Naive B cell (primary cell): ENCODE data around the gene RASGRP1. TPM values are rescaled to one million over a fixed set of nuclear protein-coding genes. Genes with fewer than 3 reads are reported as not detected.

Source experiments
- ATAC-seq, 2 donors: fragments of 150-1000 bp; cut with Tn5 transposase; 2 replicates each; pipeline ENCODE4 v1.10.0; 2021; ENCODE audit warnings: low read depth in 2 of 2, mild to moderate bottlenecking in 2 of 2, moderate library complexity in 2 of 2
- DNase-seq: peaks from one replicate; pipeline ENCODE4 v3.0.0; 2022
- H3K27ac Mint-ChIP-seq, 6 donors: one replicate each; pipeline ENCODE4 v1.8.0; 2020 to 2022; ENCODE audit warnings: mild to moderate bottlenecking in 6 of 6, mixed read lengths in 6 of 6, moderate library complexity in 5 of 6, inconsistent platforms in 2 of 6
- H3K27me3 Mint-ChIP-seq, 3 donors: one replicate each; pipeline ENCODE4 v1.8.0; 2021 to 2022; ENCODE audit warnings: mixed read lengths in 3 of 3, mild to moderate bottlenecking in 1 of 3
- H3K36me3 Mint-ChIP-seq, 2 donors: one replicate each; pipeline ENCODE4 v1.8.0; 2020 to 2022; ENCODE audit warnings: mixed read lengths in 2 of 2, inconsistent platforms in 1 of 2, mild to moderate bottlenecking in 1 of 2
- H3K4me1 Mint-ChIP-seq, 3 donors: one replicate each; pipeline ENCODE4 v1.8.0; 2020 to 2022; ENCODE audit warnings: mixed read lengths in 3 of 3, inconsistent platforms in 1 of 3, mild to moderate bottlenecking in 1 of 3, moderate library complexity in 1 of 3
- H3K4me3 Mint-ChIP-seq, 8 donors: one replicate each; pipeline ENCODE4 v1.8.0; 2020 to 2022; ENCODE audit warnings: mild to moderate bottlenecking in 8 of 8, mixed read lengths in 8 of 8, moderate library complexity in 8 of 8, inconsistent platforms in 2 of 8
- H3K9me3 Mint-ChIP-seq, 7 donors: one replicate each; pipeline ENCODE4 v1.8.0; 2020 to 2022; ENCODE audit warnings: mixed read lengths in 7 of 7, mild to moderate bottlenecking in 5 of 7, inconsistent platforms in 2 of 7, moderate library complexity in 1 of 7
- polyA plus RNA-seq, 6 donors: library from polyadenylated mRNA; unstranded; fragments of 300-500 nt; fragmentation: Illumina TruSeq; gene quantifications; one replicate each; pipeline ENCODE4 v1.2.3, GENCODE V29; 2021; ENCODE audit warnings: low read depth in 6 of 6

The RASGRP1 gene
- polyA plus RNA-seq, 6 donors from 2014 or later, result 2.9 to 23.4 (median 10.2) TPM

- Mint-ChIP-seq H3K9me3 (no peaks in the 10 kb centered on the region), H3K27me3 (no peaks in the 10 kb centered on the region), H3K4me1 (peaks cover 0 to 14% (median 12%) of the 10 kb centered on the region in 3 donors), H3K4me3 (no peak overlapping the region), H3K36me3 (peaks cover 9 to 20% of the 10 kb centered on the region in 2 donors), H3K27ac (no peak overlapping the region)
- ATAC-seq (no peak), DNase-seq (no peak)
Measured at GRCh38 chr15:38475361-38475760, 89.3 kb downstream of the RASGRP1 start.

GRCh38 chr15:38474155-38474757, 90.4 kb downstream of the RASGRP1 start:
- Mint-ChIP-seq H3K4me3 (no peak overlapping the region), H3K27me3 (no peaks in the 10 kb centered on the region), H3K27ac (peak overlapping the region in 1 of 6 donors; percentile 60), H3K9me3 (no peaks in the 10 kb centered on the region), H3K4me1 (peaks cover 0 to 4% (median 3%) of the 10 kb centered on the region in 3 donors), H3K36me3 (peaks cover 9 to 20% of the 10 kb centered on the region in 2 donors)
- DNase-seq (peak; percentile 49), ATAC-seq (peak; percentile 93 to 94)

- no peaks in the 10 kb centered on the region for H3K9me3 Mint-ChIP-seq
- peaks cover 9 to 20% of the 10 kb centered on the region in 2 donors for H3K36me3 Mint-ChIP-seq
- no peak for DNase-seq
- ATAC-seq, result no peak
- H3K27me3 Mint-ChIP-seq, result no peaks in the 10 kb centered on the region
- H3K4me1 Mint-ChIP-seq, result peaks cover 0 to 3% (median 0%) of the 10 kb centered on the region in 3 donors
- no peak overlapping the region for H3K4me3 Mint-ChIP-seq
- H3K27ac Mint-ChIP-seq, result no peak overlapping the region
Measured at GRCh38 chr15:38471974-38472373, 92.6 kb downstream of the RASGRP1 start.

GRCh38 chr15:38470816-38471215, 93.8 kb downstream of the RASGRP1 start:
- no peaks in the 10 kb centered on the region for H3K9me3 Mint-ChIP-seq
- DNase-seq, result no peak
- H3K27ac Mint-ChIP-seq, result peak overlapping the region in 1 of 6 donors; percentile 70
- H3K27me3 Mint-ChIP-seq, result no peaks in the 10 kb centered on the region
- H3K4me3 Mint-ChIP-seq, result no peak overlapping the region
- H3K4me1 Mint-ChIP-seq, result peaks cover 0 to 3% (median 0%) of the 10 kb centered on the region in 3 donors
- peaks cover 5 to 16% of the 10 kb centered on the region in 2 donors for H3K36me3 Mint-ChIP-seq
- ATAC-seq, result no peak

GRCh38 chr15:38464675-38465074, 99.9 kb downstream of the RASGRP1 start:
- no peaks in the 10 kb centered on the region for H3K9me3 Mint-ChIP-seq
- DNase-seq, result no peak
- ATAC-seq, result no peak

GRCh38 chr15:38463893-38464292, 100.7 kb downstream of the RASGRP1 start:
- H3K9me3 Mint-ChIP-seq, result no peaks in the 10 kb centered on the region
- no peak overlapping the region for H3K27ac Mint-ChIP-seq
- no peaks in the 10 kb centered on the region for H3K36me3 Mint-ChIP-seq
- H3K4me1 Mint-ChIP-seq, result peaks cover 16 to 27% (median 23%) of the 10 kb centered on the region in 3 donors
- no peak overlapping the region for H3K4me3 Mint-ChIP-seq
- H3K27me3 Mint-ChIP-seq, result no peaks in the 10 kb centered on the region
- ATAC-seq (no peak), DNase-seq (no peak)

More at GRCh38 chr15:38464675-38465074, 99.9 kb downstream of the RASGRP1 start:
- H3K4me3 Mint-ChIP-seq, result no peak overlapping the region
- H3K27me3 Mint-ChIP-seq, result no peaks in the 10 kb centered on the region
- no peak overlapping the region for H3K27ac Mint-ChIP-seq
- no peaks in the 10 kb centered on the region for H3K36me3 Mint-ChIP-seq
- H3K4me1 Mint-ChIP-seq, result peaks cover 9 to 22% (median 18%) of the 10 kb centered on the region in 3 donors

GRCh38 chr15:38461066-38461833, 103.4 kb downstream of the RASGRP1 start:
- no peaks in the 10 kb centered on the region for H3K27me3 Mint-ChIP-seq
- H3K4me1 Mint-ChIP-seq, result peaks cover 28 to 37% (median 34%) of the 10 kb centered on the region in 3 donors
- H3K4me3 Mint-ChIP-seq, result no peak overlapping the region
- DNase-seq, result no peak
- H3K27ac Mint-ChIP-seq, result no peak overlapping the region
- ATAC-seq, result peak; percentile 37 to 61
- H3K36me3 Mint-ChIP-seq, result no peaks in the 10 kb centered on the region
- H3K9me3 Mint-ChIP-seq, result no peaks in the 10 kb centered on the region

- Mint-ChIP-seq H3K27ac (no peak overlapping the region), H3K4me1 (peaks cover 33 to 41% (median 39%) of the 10 kb centered on the region in 3 donors)
Measured at GRCh38 chr15:38460543-38460942, 104.1 kb downstream of the RASGRP1 start.

GRCh38 chr15:38459480-38459879, 105.1 kb downstream of the RASGRP1 start:
- H3K27me3 Mint-ChIP-seq, result no peaks in the 10 kb centered on the region
- DNase-seq, result no peak
- H3K36me3 Mint-ChIP-seq, result no peaks in the 10 kb centered on the region
- peaks cover 44 to 50% (median 48%) of the 10 kb centered on the region in 3 donors for H3K4me1 Mint-ChIP-seq
- H3K27ac Mint-ChIP-seq, result peak overlapping the region in 2 of 6 donors; percentile 69 to 80
- no peaks in the 10 kb centered on the region for H3K9me3 Mint-ChIP-seq
- no peak for ATAC-seq
- peak overlapping the region in 1 of 8 donors; percentile 27 for H3K4me3 Mint-ChIP-seq

More at GRCh38 chr15:38460543-38460942, 104.1 kb downstream of the RASGRP1 start:
- DNase-seq (no peak), ATAC-seq (no peak)
- no peaks in the 10 kb centered on the region for H3K36me3 Mint-ChIP-seq
- no peak overlapping the region for H3K4me3 Mint-ChIP-seq
- no peaks in the 10 kb centered on the region for H3K27me3 Mint-ChIP-seq
- no peaks in the 10 kb centered on the region for H3K9me3 Mint-ChIP-seq

GRCh38 chr15:38458646-38459045, 106.0 kb downstream of the RASGRP1 start:
- peak overlapping the region in 1 of 8 donors; percentile 55 for H3K4me3 Mint-ChIP-seq
- H3K4me1 Mint-ChIP-seq, result peaks cover 48 to 55% (median 50%) of the 10 kb centered on the region in 3 donors
- H3K27me3 Mint-ChIP-seq, result no peaks in the 10 kb centered on the region
- H3K9me3 Mint-ChIP-seq, result no peaks in the 10 kb centered on the region
- DNase-seq (no peak), ATAC-seq (no peak)
- H3K27ac Mint-ChIP-seq, result peak overlapping the region in 1 of 6 donors; percentile 15
- H3K36me3 Mint-ChIP-seq, result no peaks in the 10 kb centered on the region

- Mint-ChIP-seq H3K36me3 (no peaks in the 10 kb centered on the region), H3K9me3 (no peaks in the 10 kb centered on the region), H3K27me3 (no peaks in the 10 kb centered on the region), H3K27ac (peak overlapping the region in 5 of 6 donors; percentile 36 to 99 (median 97)), H3K4me1 (peaks cover 31 to 45% (median 41%) of the 10 kb centered on the region in 3 donors), H3K4me3 (peak overlapping the region; percentile 93 to 99 (median 96))
- DNase-seq (no peak), ATAC-seq (no peak)
Measured at GRCh38 chr15:38455092-38455491, 109.5 kb downstream of the RASGRP1 start.

- no peak for DNase-seq
- H3K9me3 Mint-ChIP-seq, result no peaks in the 10 kb centered on the region
- peak overlapping the region; percentile 93 to 99 (median 96) for H3K4me3 Mint-ChIP-seq
- no peaks in the 10 kb centered on the region for H3K27me3 Mint-ChIP-seq
- ATAC-seq, result no peak
- H3K4me1 Mint-ChIP-seq, result peaks cover 27 to 41% (median 37%) of the 10 kb centered on the region in 3 donors
- no peaks in the 10 kb centered on the region for H3K36me3 Mint-ChIP-seq
- H3K27ac Mint-ChIP-seq, result peak overlapping the region; percentile 94 to 99 (median 98)
Measured at GRCh38 chr15:38454696-38455090, 109.9 kb downstream of the RASGRP1 start.

- peak within 1 kb of the TSS; percentile 94 to 99 (median 98) for H3K27ac Mint-ChIP-seq
- H3K4me3 Mint-ChIP-seq, result peak within 1 kb of the TSS; percentile 93 to 99 (median 96)
- H3K27me3 Mint-ChIP-seq, result no peaks in the 10 kb centered on the region
- no peaks in the 10 kb centered on the region for H3K36me3 Mint-ChIP-seq
- ATAC-seq (peak; percentile 83 to 85), DNase-seq (peak; percentile 81)
- no peaks in the 10 kb centered on the region for H3K9me3 Mint-ChIP-seq
- peaks cover 23 to 36% (median 34%) of the 10 kb centered on the region in 3 donors for H3K4me1 Mint-ChIP-seq
Measured at GRCh38 chr15:38453971-38454695, 110.5 kb downstream of the RASGRP1 start, which contains the start of gene FAM98B. FAM98B (plus strand) TSS chr15:38454127; CDS start chr15:38454162, 35 bp downstream.
